SK-N-SH (cell line): Measurements from ENCODE around the gene CERS1. TPM values are rescaled to one million over a fixed set of nuclear protein-coding genes. Genes with fewer than 3 reads are reported as not detected.

Experiments used
- CTCF ChIA-PET: fragments of 300-600, 350-600 bp; formaldehyde crosslinking; extraction: SDS; loops from one replicate; lab custom pipeline; 2021; lab: Yijun Ruan, JAX
- POLR2A ChIA-PET: fragments of 350-600 bp; sonication (Branson Sonifier 250); formaldehyde crosslinking; extraction: SDS; loops from one replicate; lab custom pipeline; 2020; ENCODE audit warnings: antibody characterized with exemption, inconsistent platforms; lab: Yijun Ruan, JAX
- DNase-seq: peaks from one replicate; pipeline ENCODE4 v3.0.0; 2012
- H2AFZ ChIP-seq: fragments of 200-600 bp; sonication (generic); 2 replicates; pipeline ENCODE4 v1.8.1; 2016; ENCODE audit warnings: antibody characterized with exemption, mild to moderate bottlenecking, low read depth
- H3F3A ChIP-seq: fragments of 200-600 bp; sonication (generic); replicated peaks from 2 replicates; pipeline ENCODE3; 2016; ENCODE audit warnings: antibody characterized with exemption, mild to moderate bottlenecking; ENCODE audit not compliant: insufficient read depth
- H3K27ac ChIP-seq, 2 experiments: fragments of 200-500 bp in 1 of 2; fragments of 200-600 bp in 1 of 2; sonication (Bioruptor generic) in 1 of 2; sonication (generic), shearing (Covaris generic) in 1 of 2; 2 replicates each; pipeline versions ENCODE4 v1.5.1 to v1.6.1; 2014 to 2016; ENCODE audit warnings: low read depth in 2 of 2, inconsistent platforms in 1 of 2, low read length in 1 of 2, mild to moderate bottlenecking in 1 of 2, mixed read lengths in 1 of 2
- H3K27me3 ChIP-seq: fragments of 200-600 bp; sonication (generic), shearing (Covaris generic); 2 replicates; pipeline ENCODE4 v1.6.1; 2016; ENCODE audit warnings: mixed run types; ENCODE audit not compliant: insufficient read depth
- H3K36me3 ChIP-seq, 2 experiments: fragments of 200-500 bp in 1 of 2; fragments of 200-600 bp in 1 of 2; sonication (Bioruptor generic) in 1 of 2; sonication (generic) in 1 of 2; replicated peaks in 1 of 2; 2 replicates each; pipeline versions ENCODE3 to v1.5.1; 2014 to 2016; ENCODE audit warnings: low read length in 1 of 2, mild to moderate bottlenecking in 1 of 2; ENCODE audit not compliant: insufficient read depth in 2 of 2, control insufficient read depth in 1 of 2
- H3K4me1 ChIP-seq, 2 experiments: fragments of 200-500 bp in 1 of 2; fragments of 200-600 bp in 1 of 2; sonication (Bioruptor generic) in 1 of 2; sonication (generic), shearing (Covaris generic) in 1 of 2; 2 replicates each; pipeline versions ENCODE4 v1.5.1 to v1.6.1; 2014 to 2016; ENCODE audit warnings: low read depth in 1 of 2, low read length in 1 of 2, mixed run types in 1 of 2; ENCODE audit not compliant: insufficient read depth in 2 of 2, control insufficient read depth in 1 of 2
- H3K4me2 ChIP-seq: fragments of 200-600 bp; sonication (generic), shearing (Covaris generic); 2 replicates; pipeline ENCODE4 v1.6.1; 2017; ENCODE audit warnings: mixed run types
- H3K4me3 ChIP-seq, 2 experiments: fragments of 200-500 bp in 1 of 2; fragments of 200-600 bp in 1 of 2; sonication (Bioruptor generic) in 1 of 2; sonication (generic), shearing (Covaris generic) in 1 of 2; 2 replicates each; pipeline versions ENCODE4 v1.5.1 to v1.8.1; 2014 to 2016; ENCODE audit warnings: low read depth in 2 of 2, inconsistent platforms in 1 of 2, low read length in 1 of 2, mild to moderate bottlenecking in 1 of 2, mixed read lengths in 1 of 2, moderate library complexity in 1 of 2
- H3K79me2 ChIP-seq: fragments of 200-600 bp; sonication (generic); 2 replicates; pipeline ENCODE4 v1.8.1; 2017; ENCODE audit warnings: mild to moderate bottlenecking; ENCODE audit not compliant: insufficient read depth
- H3K9ac ChIP-seq: fragments of 200-600 bp; sonication (generic); 2 replicates; pipeline ENCODE4 v1.6.1; 2017; ENCODE audit warnings: mixed run types
- H3K9me2 ChIP-seq: fragments of 200-600 bp; sonication (generic); 2 replicates; pipeline ENCODE4 v1.6.1; 2017; ENCODE audit warnings: mixed run types
- H3K9me3 ChIP-seq: fragments of 200-600 bp; sonication (generic); 2 replicates; pipeline ENCODE4 v1.6.1; 2017; ENCODE audit warnings: mixed run types, mild to moderate bottlenecking, moderate library complexity
- H4K20me1 ChIP-seq: fragments of 200-600 bp; sonication (generic); 2 replicates; pipeline ENCODE4 v1.6.1; 2017; ENCODE audit warnings: mild to moderate bottlenecking, mixed run types; ENCODE audit not compliant: insufficient read depth
- CHD2 ChIP-seq: fragments of 150-350 bp; IDR thresholded peaks from 2 replicates; pipeline ENCODE4 v1.6.1; 2018; ENCODE audit warnings: low read length; ENCODE audit not compliant: partially characterized antibody
- CTCF ChIP-seq: fragments of 200-600 bp; sonication (generic); IDR thresholded peaks from 2 replicates; pipeline ENCODE4 v1.6.1; 2017; ENCODE audit warnings: antibody characterized with exemption, mild to moderate bottlenecking, moderate library complexity
- EZH2phosphoT487 ChIP-seq: fragments of 200-600 bp; sonication (generic); IDR thresholded peaks from 2 replicates; pipeline ENCODE4 v1.6.1; 2017; ENCODE audit warnings: low read depth, mixed run types, mild to moderate bottlenecking, antibody characterized with exemption, moderate library complexity, borderline replicate concordance
- FOXJ3 ChIP-seq: sonication (generic); formaldehyde crosslinking; IDR thresholded peaks from 2 replicates; pipeline ENCODE4 v1.5.1; 2020; ENCODE audit warnings: mild to moderate bottlenecking, missing genetic modification reagents
- FOXM1 ChIP-seq: IDR thresholded peaks from 2 replicates; pipeline ENCODE4 v1.4.0; 2012; ENCODE audit warnings: low read depth, mild to moderate bottlenecking
- IRF3 ChIP-seq: fragments of 150-350 bp; IDR thresholded peaks from 2 replicates; pipeline ENCODE4 v1.6.1; 2016; ENCODE audit warnings: mild to moderate bottlenecking, low read depth, low read length
- JUND ChIP-seq: IDR thresholded peaks from 2 replicates; pipeline ENCODE4 v1.4.0; 2012
- MEF2A ChIP-seq: IDR thresholded peaks from 2 replicates; pipeline ENCODE4 v1.4.0; 2012; ENCODE audit warnings: low read depth, borderline replicate concordance
- NFIC ChIP-seq: IDR thresholded peaks from 2 replicates; pipeline ENCODE4 v1.4.0; 2012; ENCODE audit warnings: borderline replicate concordance
- NRF1 ChIP-seq: IDR thresholded peaks from 2 replicates; pipeline ENCODE4 v1.6.1; 2012; ENCODE audit warnings: low read depth, mild to moderate bottlenecking, low read length
- RAD21 ChIP-seq: IDR thresholded peaks from 2 replicates; pipeline ENCODE4 v1.6.1; 2012; ENCODE audit warnings: mild to moderate bottlenecking, low read length
- REST ChIP-seq: IDR thresholded peaks from 2 replicates; pipeline ENCODE4 v1.6.1; 2012; ENCODE audit warnings: mild to moderate bottlenecking, low read depth, low read length, moderate library complexity
- RXRA ChIP-seq: IDR thresholded peaks from 2 replicates; pipeline ENCODE4 v1.4.0; 2012; ENCODE audit warnings: low read depth, mild to moderate bottlenecking, borderline replicate concordance
- SIN3A ChIP-seq: IDR thresholded peaks from 2 replicates; pipeline ENCODE4 v1.6.1; 2012; ENCODE audit warnings: low read depth, mild to moderate bottlenecking, low read length, moderate library complexity, borderline replicate concordance
- TEAD4 ChIP-seq: IDR thresholded peaks from 2 replicates; pipeline ENCODE4 v1.4.0; 2012; ENCODE audit warnings: mild to moderate bottlenecking, borderline replicate concordance; ENCODE audit not compliant: insufficient read depth
- whole genome bisulfite sequencing: methylation state at CpG from one replicate; pipeline ENCODE4 v1.1.6; 2017; ENCODE audit warnings: low lambda C conversion rate; 5-methylcytosine and 5-hydroxymethylcytosine counted together
- polyA plus RNA-seq, 3 experiments: library from polyadenylated mRNA; depleted of rRNA; stranded (reverse); fragments of >200 nt; gene quantifications; 2 replicates each; pipeline ENCODE4 v1.2.3, GENCODE V29; 2012
- TF ChIP-seq, protein P1 (sequence below): IDR thresholded peaks from 2 replicates; pipeline ENCODE4 v1.4.0; 2012; ENCODE audit warnings: low read depth, borderline replicate concordance
- TF ChIP-seq, protein P2 (sequence below): IDR thresholded peaks from 2 replicates; pipeline ENCODE4 v1.4.0; 2012; ENCODE audit warnings: low read depth
- TF ChIP-seq, protein P3 (sequence below): IDR thresholded peaks from 2 replicates; pipeline ENCODE4; 2012

CERS1 gene
- polyA plus RNA-seq, 1 of the 3 experiments (the other 2 are of a cell fraction), result 7.3 TPM

- no peak for TF ChIP-seq SIN3A
- TF ChIP-seq TEAD4, result no peak
- TF ChIP-seq EZH2phosphoT487, result no peak
Measured at GRCh38 chr19:18865106-18865972, 30.6 kb downstream of the CERS1 start (continued).

GRCh38 chr19:18863843-18864362 lies 32.1 kb downstream of the CERS1 start:
- POLR2A ChIA-PET, result interaction anchor here (0.7 kb wide), 1 partner anchor 25 kb away, joined by 3 read pairs; no protein-coding TSS in a partner anchor
- DNase-seq, result no peak
- H3K36me3 ChIP-seq, result peaks cover 29 to 76% of the 10 kb centered on the region in 2 experiments

More at GRCh38 chr19:18863843-18864362, 32.1 kb downstream of the CERS1 start:
- CTCF ChIA-PET, result interaction anchor here (1.1 to 10.3 kb wide), 6 partner anchors 12 to 413 kb away, joined by 3 to 201 read pairs (median 4); partner anchors contain the start of gene CERS1
- no peak overlapping the region for H3K27ac ChIP-seq
- TF ChIP-seq TEAD4 (no peak), MEF2A (no peak), NRF1 (no peak), RAD21 (no peak), FOXJ3 (CRISPR knock-in tag) (no peak), IRF3 (no peak), RXRA (no peak), SIN3A (no peak), NFIC (no peak), CHD2 (no peak), EZH2phosphoT487 (no peak), REST (no peak), JUND (no peak), CTCF (no peak), FOXM1 (no peak)
- TF ChIP-seq, protein P1, sequence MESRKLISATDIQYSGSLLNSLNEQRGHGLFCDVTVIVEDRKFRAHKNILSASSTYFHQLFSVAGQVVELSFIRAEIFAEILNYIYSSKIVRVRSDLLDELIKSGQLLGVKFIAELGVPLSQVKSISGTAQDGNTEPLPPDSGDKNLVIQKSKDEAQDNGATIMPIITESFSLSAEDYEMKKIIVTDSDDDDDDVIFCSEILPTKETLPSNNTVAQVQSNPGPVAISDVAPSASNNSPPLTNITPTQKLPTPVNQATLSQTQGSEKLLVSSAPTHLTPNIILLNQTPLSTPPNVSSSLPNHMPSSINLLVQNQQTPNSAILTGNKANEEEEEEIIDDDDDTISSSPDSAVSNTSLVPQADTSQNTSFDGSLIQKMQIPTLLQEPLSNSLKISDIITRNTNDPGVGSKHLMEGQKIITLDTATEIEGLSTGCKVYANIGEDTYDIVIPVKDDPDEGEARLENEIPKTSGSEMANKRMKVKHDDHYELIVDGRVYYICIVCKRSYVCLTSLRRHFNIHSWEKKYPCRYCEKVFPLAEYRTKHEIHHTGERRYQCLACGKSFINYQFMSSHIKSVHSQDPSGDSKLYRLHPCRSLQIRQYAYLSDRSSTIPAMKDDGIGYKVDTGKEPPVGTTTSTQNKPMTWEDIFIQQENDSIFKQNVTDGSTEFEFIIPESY, result no peak
- TF ChIP-seq, protein P2, sequence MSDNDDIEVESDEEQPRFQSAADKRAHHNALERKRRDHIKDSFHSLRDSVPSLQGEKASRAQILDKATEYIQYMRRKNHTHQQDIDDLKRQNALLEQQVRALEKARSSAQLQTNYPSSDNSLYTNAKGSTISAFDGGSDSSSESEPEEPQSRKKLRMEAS, result no peak
- TF ChIP-seq, protein P3, sequence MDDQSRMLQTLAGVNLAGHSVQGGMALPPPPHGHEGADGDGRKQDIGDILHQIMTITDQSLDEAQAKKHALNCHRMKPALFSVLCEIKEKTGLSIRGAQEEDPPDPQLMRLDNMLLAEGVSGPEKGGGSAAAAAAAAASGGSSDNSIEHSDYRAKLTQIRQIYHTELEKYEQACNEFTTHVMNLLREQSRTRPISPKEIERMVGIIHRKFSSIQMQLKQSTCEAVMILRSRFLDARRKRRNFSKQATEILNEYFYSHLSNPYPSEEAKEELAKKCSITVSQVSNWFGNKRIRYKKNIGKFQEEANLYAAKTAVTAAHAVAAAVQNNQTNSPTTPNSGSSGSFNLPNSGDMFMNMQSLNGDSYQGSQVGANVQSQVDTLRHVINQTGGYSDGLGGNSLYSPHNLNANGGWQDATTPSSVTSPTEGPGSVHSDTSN, result no peak
- H3K4me2 ChIP-seq, result no peak overlapping the region
- H2AFZ ChIP-seq, result no peak overlapping the region
- H4K20me1 ChIP-seq, result peaks cover 4% of the 10 kb centered on the region; the same call in 1 of the 2 replicates
- H3K27me3 ChIP-seq, result no peaks in the 10 kb centered on the region
- H3F3A ChIP-seq, result peaks cover 17% of the 10 kb centered on the region
- no peak overlapping the region for H3K9ac ChIP-seq
- H3K4me1 ChIP-seq, result no peaks in the 10 kb centered on the region; a peak in 1 of 4 replicates
- peaks cover 2% of the 10 kb centered on the region; the same call in 1 of the 2 replicates for H3K79me2 ChIP-seq
- no peak overlapping the region for H3K4me3 ChIP-seq
- no peaks in the 10 kb centered on the region for H3K9me3 ChIP-seq
- H3K9me2 ChIP-seq, result no peaks in the 10 kb centered on the region
- 94% methylated on average over 8 of the region's 16 CpGs for WGBS
